ENCODE results near the gene SFXN2.
"Not testable (repeated sequence)": the region's sequence is repeated elsewhere in the genome, so short reads cannot be mapped to it uniquely, and the experiment has no call there.

SFXN2 gene

GRCh38 chr10:102713539-102713813 lies 960 bp upstream of the SFXN2 start:
- H3K27me3 Mint-ChIP-seq (ENCODE audit: low read depth, poor library complexity), result peaks cover 2% of the 10 kb centered on the region
- DNase-seq, result no peak
- peaks cover 63% of the 10 kb centered on the region for H3K4me1 Mint-ChIP-seq

GRCh38 chr10:102713814-102714620 lies 419 bp upstream of the SFXN2 start, which contains the start of gene ARL3:
TSS of gene ARL3 (minus strand) at chr10:102714397. CDS start at chr10:102714275, 122 bp downstream.
- peak within 1 kb of the TSS; percentile 95 for H3K27ac Mint-ChIP-seq
- H3K4me1 Mint-ChIP-seq, result peaks cover 67% of the 10 kb centered on the region
- H3K36me3 Mint-ChIP-seq (ENCODE audit: low read depth), result no peaks in the 10 kb centered on the region
- H3K27me3 Mint-ChIP-seq (ENCODE audit: low read depth, poor library complexity), result peaks cover 2% of the 10 kb centered on the region
- H3K9me3 Mint-ChIP-seq, result no peaks in the 10 kb centered on the region
- TF ChIP-seq CTCF (IDR thresholded peaks at IDR 0.05), result peak; percentile 12
- peak within 1 kb of the TSS; percentile 95 for H3K4me3 Mint-ChIP-seq
- DNase-seq, result peak; percentile 96

More at GRCh38 chr10:102713539-102713813, 960 bp upstream of the SFXN2 start:
- peak overlapping the region; percentile 95 for H3K27ac Mint-ChIP-seq
- H3K36me3 Mint-ChIP-seq (ENCODE audit: low read depth), result no peaks in the 10 kb centered on the region
- no peaks in the 10 kb centered on the region for H3K9me3 Mint-ChIP-seq
- peak overlapping the region; percentile 95 for H3K4me3 Mint-ChIP-seq
- TF ChIP-seq CTCF (IDR thresholded peaks at IDR 0.05), result peak; percentile 51

- Mint-ChIP-seq H3K4me3 (peak overlapping the region; percentile 95), H3K9me3 (no peaks in the 10 kb centered on the region), H3K36me3 (ENCODE audit: low read depth) (peaks cover 10% of the 10 kb centered on the region), H3K27ac (no peak overlapping the region), H3K4me1 (peaks cover 77% of the 10 kb centered on the region), H3K27me3 (ENCODE audit: low read depth, poor library complexity) (peaks cover 2% of the 10 kb centered on the region)
- TF ChIP-seq CTCF (IDR thresholded peaks at IDR 0.05), result no peak
- no peak for DNase-seq
Measured at GRCh38 chr10:102715880-102716279, 1.4 kb downstream of the SFXN2 start.

- not testable (repeated sequence) for DNase-seq; H3K9me3 Mint-ChIP-seq; H3K27me3 Mint-ChIP-seq (ENCODE audit: low read depth, poor library complexity)
- Mint-ChIP-seq H3K27ac (peak overlapping the region; percentile 87), H3K4me1 (peaks cover 79% of the 10 kb centered on the region), H3K36me3 (ENCODE audit: low read depth) (peaks cover 14% of the 10 kb centered on the region), H3K4me3 (peak overlapping the region; percentile 95)
Measured at GRCh38 chr10:102716900-102717565, 2.6 kb downstream of the SFXN2 start.

GRCh38 chr10:102718220-102718619 lies 3.8 kb downstream of the SFXN2 start:
- peaks cover 2% of the 10 kb centered on the region for H3K27me3 Mint-ChIP-seq (ENCODE audit: low read depth, poor library complexity)
- H3K27ac Mint-ChIP-seq, result peak overlapping the region; percentile 87
- H3K4me1 Mint-ChIP-seq, result peaks cover 70% of the 10 kb centered on the region
- TF ChIP-seq CTCF (IDR thresholded peaks at IDR 0.05), result no peak
- H3K9me3 Mint-ChIP-seq, result no peaks in the 10 kb centered on the region
- H3K36me3 Mint-ChIP-seq (ENCODE audit: low read depth), result peaks cover 17% of the 10 kb centered on the region
- peak; percentile 37 for DNase-seq
- peak overlapping the region; percentile 95 for H3K4me3 Mint-ChIP-seq

GRCh38 chr10:102720337-102720736 lies 5.9 kb downstream of the SFXN2 start:
- peaks cover 67% of the 10 kb centered on the region for H3K4me1 Mint-ChIP-seq
- peak overlapping the region; percentile 75 for H3K27ac Mint-ChIP-seq
- peaks cover 37% of the 10 kb centered on the region for H3K36me3 Mint-ChIP-seq (ENCODE audit: low read depth)
- DNase-seq, result no peak
- no peak for TF ChIP-seq CTCF (IDR thresholded peaks at IDR 0.05)
- H3K9me3 Mint-ChIP-seq, result peaks cover 12% of the 10 kb centered on the region
- H3K27me3 Mint-ChIP-seq (ENCODE audit: low read depth, poor library complexity), result no peaks in the 10 kb centered on the region
- peak overlapping the region; percentile 54 for H3K4me3 Mint-ChIP-seq
